Activated B cell treated with CpG ODN at 0.5 μM for 24 hours (primary cell): ENCODE data around the gene SPATS2. TPM values are rescaled to one million over a fixed set of nuclear protein-coding genes. Genes with fewer than 3 reads are reported as not detected.

Experiments
- ATAC-seq: fragments of 200-7000 bp; cut with Tn5 transposase; one replicate; pipeline ENCODE4 v1.10.0; 2021; ENCODE audit warnings: low read depth, mild to moderate bottlenecking, moderate library complexity
- CTCF ChIA-PET: fragments of 350-600 bp; sonication (Branson Sonifier 250); formaldehyde crosslinking; loops from one replicate; lab custom pipeline; 2021; ENCODE audit warnings: antibody characterized with exemption; lab: Charles Lee
- POLR2A ChIA-PET: fragments of 350-600 bp; sonication (Branson Sonifier 250); formaldehyde crosslinking; loops from one replicate; lab custom pipeline; 2021; ENCODE audit warnings: antibody characterized with exemption; lab: Charles Lee
- DNase-seq: peaks from one replicate; pipeline ENCODE4 v3.0.0; 2022
- H3K27ac Mint-ChIP-seq: one replicate; pipeline ENCODE4 v1.8.0; 2020; ENCODE audit warnings: mixed read lengths
- H3K27me3 Mint-ChIP-seq: one replicate; pipeline ENCODE4 v1.8.0; 2021; ENCODE audit warnings: mixed read lengths
- H3K36me3 Mint-ChIP-seq: one replicate; pipeline ENCODE4 v1.8.0; 2021; ENCODE audit warnings: low read depth, mixed read lengths
- H3K4me1 Mint-ChIP-seq: one replicate; pipeline ENCODE4 v1.8.0; 2021; ENCODE audit warnings: mixed read lengths
- H3K4me3 Mint-ChIP-seq: one replicate; pipeline ENCODE4 v1.8.0; 2020; ENCODE audit warnings: mild to moderate bottlenecking, mixed read lengths
- H3K9me3 Mint-ChIP-seq: one replicate; pipeline ENCODE4 v1.8.0; 2020; ENCODE audit warnings: mixed read lengths
- intact Hi-C: fragments of 100-400 bp; cut with micrococcal nuclease; formaldehyde crosslinking; loops from one replicate; pipeline ENCODE4 v1.15.1; 2024
- total RNA-seq: library from RNA; stranded (reverse); gene quantifications from 2 replicates; pipeline ENCODE4 v1.2.3, GENCODE V29; 2022
- TF ChIP-seq, protein P1 (sequence below): fragments of 200-600 bp; IDR thresholded peaks from one replicate; pipeline ENCODE4 v1.8.0; 2022; ENCODE audit warnings: antibody characterized with exemption, mild to moderate bottlenecking

Gene SPATS2
- total RNA-seq, 1 donor from 2014 or later: 18.9 TPM

DNA sequence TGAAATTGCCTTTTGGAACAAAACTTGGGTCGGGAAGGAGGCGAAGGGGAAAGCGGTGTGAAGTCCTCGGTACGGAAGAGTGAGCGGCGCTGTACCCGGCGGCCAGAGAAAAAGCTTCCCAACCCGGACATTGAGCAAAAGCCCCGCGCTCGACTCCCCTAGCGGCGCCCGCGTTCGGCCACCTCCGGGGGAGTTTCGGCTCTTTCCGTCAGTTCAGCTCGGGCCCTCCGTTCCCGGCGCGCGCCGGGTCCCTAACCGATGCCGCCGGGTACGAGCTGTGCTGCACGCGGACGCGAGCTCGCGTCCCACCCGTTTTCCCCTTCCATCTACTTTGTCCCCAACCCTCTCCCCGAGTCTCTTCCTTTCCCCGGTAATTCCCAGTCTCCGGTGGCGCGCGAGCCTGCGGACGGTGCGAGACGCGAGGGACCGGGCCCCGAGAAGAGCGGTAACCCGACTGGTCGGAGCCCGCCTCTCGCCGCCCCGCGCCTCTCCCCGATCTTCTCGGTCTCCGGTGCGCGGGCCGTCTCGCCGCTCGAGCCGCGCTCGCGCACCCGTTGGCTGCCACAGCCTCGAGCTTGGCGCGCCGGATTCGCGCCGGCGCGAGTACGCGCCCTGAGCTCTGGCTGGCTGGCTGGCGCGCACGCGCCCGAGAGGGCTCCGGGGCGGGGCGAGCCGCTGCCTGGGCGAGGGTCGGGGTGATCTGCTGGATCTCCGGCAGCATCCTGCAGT, 446 bp upstream of the SPATS2 start:
- CTCF ChIA-PET: interaction anchor here (0.8 to 4.4 kb wide), 11 partner anchors 8 to 167 kb away, joined by 3 to 24 read pairs (median 5); partner anchors contain the start of gene DNAJC22
- intact Hi-C loops: loop anchor here (1.0 to 2.0 kb wide), 6 partner anchors 20 to 332 kb away; partner anchors contain the start of genes DNAJC22, PRPF40B and TROAP
- DNase-seq (peak; percentile 87), ATAC-seq (peak; percentile 80)
- no peaks in the 10 kb centered on the region for H3K9me3 Mint-ChIP-seq
- H3K27me3 Mint-ChIP-seq: no peaks in the 10 kb centered on the region
- H3K4me1 Mint-ChIP-seq: peaks cover 51% of the 10 kb centered on the region
- peak overlapping the region; percentile 98 for H3K27ac Mint-ChIP-seq
- POLR2A ChIA-PET: interaction anchor here (0.6 to 2.4 kb wide), 28 partner anchors 8 to 1397 kb away, joined by 3 to 17 read pairs (median 4); partner anchors contain the start of genes CERS5, COX14, DNAJC22 and MCRS1
- TF ChIP-seq, protein P1, sequence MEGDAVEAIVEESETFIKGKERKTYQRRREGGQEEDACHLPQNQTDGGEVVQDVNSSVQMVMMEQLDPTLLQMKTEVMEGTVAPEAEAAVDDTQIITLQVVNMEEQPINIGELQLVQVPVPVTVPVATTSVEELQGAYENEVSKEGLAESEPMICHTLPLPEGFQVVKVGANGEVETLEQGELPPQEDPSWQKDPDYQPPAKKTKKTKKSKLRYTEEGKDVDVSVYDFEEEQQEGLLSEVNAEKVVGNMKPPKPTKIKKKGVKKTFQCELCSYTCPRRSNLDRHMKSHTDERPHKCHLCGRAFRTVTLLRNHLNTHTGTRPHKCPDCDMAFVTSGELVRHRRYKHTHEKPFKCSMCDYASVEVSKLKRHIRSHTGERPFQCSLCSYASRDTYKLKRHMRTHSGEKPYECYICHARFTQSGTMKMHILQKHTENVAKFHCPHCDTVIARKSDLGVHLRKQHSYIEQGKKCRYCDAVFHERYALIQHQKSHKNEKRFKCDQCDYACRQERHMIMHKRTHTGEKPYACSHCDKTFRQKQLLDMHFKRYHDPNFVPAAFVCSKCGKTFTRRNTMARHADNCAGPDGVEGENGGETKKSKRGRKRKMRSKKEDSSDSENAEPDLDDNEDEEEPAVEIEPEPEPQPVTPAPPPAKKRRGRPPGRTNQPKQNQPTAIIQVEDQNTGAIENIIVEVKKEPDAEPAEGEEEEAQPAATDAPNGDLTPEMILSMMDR: no peak
- H3K4me3 Mint-ChIP-seq: peak overlapping the region; percentile 99
- H3K36me3 Mint-ChIP-seq: peaks cover 6% of the 10 kb centered on the region

DNA sequence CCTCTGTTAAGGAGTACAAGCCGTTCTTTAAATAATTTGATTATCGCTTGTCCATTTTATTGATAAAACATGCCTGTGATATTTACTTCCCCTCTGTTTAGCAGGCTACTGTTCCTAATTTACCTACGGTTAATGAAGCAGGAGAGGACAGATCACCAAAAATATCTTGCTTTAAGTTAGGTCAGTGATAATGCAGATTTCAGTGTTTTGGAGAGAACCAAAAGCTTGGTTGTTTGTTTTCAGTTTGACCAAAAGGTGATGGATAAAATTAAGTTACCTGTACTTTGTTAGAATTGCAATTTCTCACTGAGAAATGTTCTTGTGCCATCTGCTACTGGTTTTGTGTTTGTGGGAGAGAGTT, 958 bp downstream of the SPATS2 start:
- ATAC-seq: no peak
- no peaks in the 10 kb centered on the region for H3K9me3 Mint-ChIP-seq
- CTCF ChIA-PET: interaction anchor here (2.1 to 2.8 kb wide), 2 partner anchors 10 to 21 kb away, joined by 17 to 18 read pairs; partner anchors contain the start of gene DNAJC22
- DNase-seq: no peak
- peak overlapping the region; percentile 98 for H3K27ac Mint-ChIP-seq
- no peaks in the 10 kb centered on the region for H3K27me3 Mint-ChIP-seq
- intact Hi-C loops: no loop called here
- H3K4me3 Mint-ChIP-seq: peak overlapping the region; percentile 99
- POLR2A ChIA-PET: interaction anchor here (0.7 to 2.2 kb wide), 3 partner anchors 25 to 475 kb away, joined by 4 to 10 read pairs (median 8); no protein-coding TSS in a partner anchor
- H3K4me1 Mint-ChIP-seq: peaks cover 54% of the 10 kb centered on the region
- TF ChIP-seq, protein P1: no peak
- H3K36me3 Mint-ChIP-seq: peaks cover 6% of the 10 kb centered on the region

DNA sequence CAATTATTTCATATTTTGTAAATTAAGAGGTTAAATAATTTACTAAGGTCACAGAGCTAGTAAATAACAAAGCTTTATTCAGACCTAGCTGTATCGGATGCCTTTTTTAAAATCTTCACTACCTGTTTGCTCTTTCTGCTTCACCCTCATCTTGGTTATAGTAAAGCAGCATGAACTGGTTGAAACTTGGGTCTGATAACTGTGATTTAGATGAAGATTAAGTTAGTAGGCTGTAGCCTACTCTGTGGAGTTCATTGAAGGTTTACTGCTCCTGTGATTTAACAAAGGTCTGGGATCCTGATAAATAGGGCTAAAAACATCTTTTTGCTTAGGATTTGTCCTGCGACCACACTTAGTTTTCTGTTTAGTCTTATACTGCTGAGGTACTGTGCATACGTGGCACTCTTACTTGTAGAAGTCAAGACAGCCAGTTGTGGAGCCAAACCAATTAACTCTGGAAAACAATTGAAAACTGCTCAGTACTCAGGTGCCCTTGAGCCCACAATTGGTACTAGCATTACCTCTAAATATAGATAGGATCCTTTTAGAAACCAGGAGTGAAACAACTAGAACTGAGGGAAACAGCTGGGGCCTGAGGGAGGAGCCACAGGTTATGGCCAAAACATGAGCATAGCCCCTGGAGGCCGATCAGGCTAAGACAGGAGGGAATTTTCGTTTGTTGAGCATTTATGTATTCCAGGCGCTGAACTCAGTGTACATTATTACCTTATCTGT, 2.3 kb downstream of the SPATS2 start:
- Mint-ChIP-seq H3K36me3 (peaks cover 6% of the 10 kb centered on the region), H3K4me1 (peaks cover 54% of the 10 kb centered on the region), H3K9me3 (no peaks in the 10 kb centered on the region), H3K27ac (peak overlapping the region; percentile 98), H3K27me3 (no peaks in the 10 kb centered on the region), H3K4me3 (peak overlapping the region; percentile 57)
- no peak for ATAC-seq
- POLR2A ChIA-PET: no interaction called here
- intact Hi-C loops: loop anchor here (2.0 kb wide), 1 partner anchor 19 kb away; no protein-coding TSS in a partner anchor
- no peak for DNase-seq
- TF ChIP-seq, protein P1: no peak
- CTCF ChIA-PET: interaction anchor here (1.7 to 2.0 kb wide), 2 partner anchors 11 to 38 kb away, joined by 3 to 11 read pairs; no protein-coding TSS in a partner anchor

DNA sequence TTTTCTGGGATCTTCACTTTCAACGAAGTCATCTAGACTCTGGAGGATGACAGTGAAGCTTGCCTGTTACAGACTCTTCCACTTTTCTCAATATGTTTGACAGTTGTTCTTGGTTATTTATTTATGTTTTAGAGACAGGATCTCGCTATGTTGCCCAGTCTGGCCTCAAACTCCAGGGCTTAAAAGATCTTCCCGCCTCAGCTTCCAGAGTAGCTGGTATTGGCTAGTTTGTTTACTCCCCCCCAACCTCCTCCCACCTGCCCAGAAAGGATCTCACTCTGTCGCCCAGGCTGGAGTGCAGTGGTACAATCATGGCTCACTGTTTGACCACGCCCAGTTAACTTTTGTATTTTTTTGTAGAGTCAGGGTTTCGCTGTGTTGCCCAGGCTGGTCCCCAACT, 3.3 kb downstream of the SPATS2 start:
- no peak for DNase-seq
- H3K27me3 Mint-ChIP-seq: no peaks in the 10 kb centered on the region
- no peak overlapping the region for H3K4me3 Mint-ChIP-seq
- intact Hi-C loops: loop anchor here (2.0 kb wide), 1 partner anchor 18 kb away; no protein-coding TSS in a partner anchor
- peaks cover 53% of the 10 kb centered on the region for H3K4me1 Mint-ChIP-seq
- H3K9me3 Mint-ChIP-seq: no peaks in the 10 kb centered on the region
- ATAC-seq: no peak
- POLR2A ChIA-PET: interaction anchor here (0.5 kb wide), 1 partner anchor 94 kb away, joined by 5 read pairs; no protein-coding TSS in a partner anchor
- peak overlapping the region; percentile 65 for H3K27ac Mint-ChIP-seq
- TF ChIP-seq, protein P1: no peak
- CTCF ChIA-PET: interaction anchor here (0.7 to 2.0 kb wide), 3 partner anchors 12 to 145 kb away, joined by 3 to 11 read pairs (median 4); no protein-coding TSS in a partner anchor
- H3K36me3 Mint-ChIP-seq: peaks cover 6% of the 10 kb centered on the region
